KG1 (cell line): ENCODE results near the gene DNAJC17.

ENCODE experiments used
- DNase-seq: peaks from one replicate; lab custom pipeline; 2025; lab: John Stamatoyannopoulos, UW

Gene DNAJC17

DNA sequence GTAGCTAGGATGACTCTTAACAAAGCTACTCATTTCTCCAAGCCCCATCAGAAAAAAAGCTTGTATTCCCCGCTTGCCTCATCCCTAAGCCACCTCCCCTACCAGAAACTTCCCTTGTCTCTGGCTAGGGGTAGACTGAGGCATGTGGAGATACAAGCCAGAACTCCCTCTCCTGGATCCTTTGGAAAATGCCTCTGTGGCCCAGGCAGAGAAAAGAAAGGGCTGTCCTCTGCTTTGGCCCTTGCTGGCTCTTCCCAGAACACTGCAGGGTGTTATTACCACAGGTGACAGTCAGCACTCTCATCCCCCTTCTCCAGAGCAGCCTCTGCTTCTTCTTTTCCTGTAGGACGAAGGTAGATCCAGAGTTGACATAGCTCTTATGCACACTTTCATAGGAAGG, 67.4 kb downstream of the DNAJC17 start:
- DNase-seq = no peak

DNA sequence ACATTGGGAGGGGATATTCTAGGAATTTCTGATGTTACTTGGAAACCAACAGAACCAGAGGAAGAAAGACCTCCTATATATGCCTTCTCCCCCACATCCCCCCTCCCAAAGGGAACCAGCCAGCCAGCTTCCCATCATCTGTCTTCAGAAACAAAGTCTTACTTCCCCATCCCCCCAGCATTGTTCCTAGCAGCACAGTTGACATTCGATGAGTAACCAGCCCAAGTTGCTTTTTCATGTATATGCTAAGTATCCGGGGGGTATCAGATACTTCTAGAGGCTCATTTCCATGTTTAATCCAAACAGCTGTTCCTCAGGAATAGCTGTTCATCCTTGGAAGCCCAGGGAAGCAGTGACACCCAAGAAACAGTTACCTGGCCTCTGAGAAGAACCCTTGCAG, 68.2 kb downstream of the DNAJC17 start:
- no peak for DNase-seq

DNA sequence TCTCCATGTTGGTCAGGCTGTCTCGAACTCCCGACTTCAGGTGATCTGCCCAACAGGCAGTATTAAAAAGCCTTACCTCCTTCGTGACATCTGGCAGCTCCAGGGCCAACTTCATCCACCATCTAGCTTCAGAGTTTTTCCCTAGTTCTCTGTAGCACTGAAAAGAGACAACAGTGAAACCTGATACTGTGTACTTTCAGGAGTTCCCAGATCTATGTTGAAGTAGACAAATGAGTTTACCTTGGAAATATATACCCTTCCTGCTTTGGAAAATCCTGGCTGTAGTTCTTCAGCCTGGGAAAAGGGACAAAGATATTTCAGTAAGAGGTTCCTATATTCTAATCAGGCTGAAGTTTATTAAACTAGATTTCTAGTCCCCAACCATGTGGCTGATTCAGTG, 70.2 kb downstream of the DNAJC17 start:
- DNase-seq = no peak

DNA sequence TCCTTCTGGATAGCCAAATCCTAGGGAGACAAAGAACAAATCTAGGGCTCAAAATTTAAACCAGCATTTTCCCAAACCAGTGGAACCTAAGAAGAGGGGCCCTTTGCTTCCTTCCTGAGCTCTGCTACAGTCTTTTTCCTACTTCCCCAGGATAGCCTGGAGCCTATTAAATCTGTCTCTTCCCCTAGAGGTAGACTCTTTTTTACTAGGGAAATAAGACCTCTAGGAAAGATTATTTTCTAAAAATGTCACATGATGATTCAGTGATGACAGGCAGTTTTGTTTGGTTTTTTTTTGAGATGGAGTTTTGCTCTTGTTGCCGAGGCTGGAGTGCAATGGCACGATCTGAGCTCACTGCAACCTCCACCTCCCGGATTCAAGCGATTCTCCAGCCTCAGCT, 70.7 kb downstream of the DNAJC17 start:
- no peak for DNase-seq

DNA sequence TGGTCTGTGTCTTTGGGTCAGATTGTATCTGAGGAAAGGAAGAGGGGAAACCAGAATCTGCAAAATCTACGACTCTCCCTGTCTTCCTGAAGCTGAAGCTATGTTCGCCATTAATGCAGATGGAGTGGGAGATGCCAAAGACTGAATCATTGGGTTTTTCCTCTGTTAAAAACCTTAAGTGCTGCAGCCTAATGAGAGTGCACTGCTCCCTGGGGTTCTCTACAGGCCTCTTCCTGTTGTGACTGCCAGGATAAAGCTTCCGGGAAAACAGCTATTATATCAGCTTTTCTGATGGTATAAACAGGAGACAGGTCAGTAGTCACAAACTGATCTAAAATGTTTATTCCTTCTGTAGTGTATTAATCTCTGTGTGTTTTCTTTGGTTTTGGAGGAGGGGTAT, 76.2 kb downstream of the DNAJC17 start:
- no peak for DNase-seq

DNA sequence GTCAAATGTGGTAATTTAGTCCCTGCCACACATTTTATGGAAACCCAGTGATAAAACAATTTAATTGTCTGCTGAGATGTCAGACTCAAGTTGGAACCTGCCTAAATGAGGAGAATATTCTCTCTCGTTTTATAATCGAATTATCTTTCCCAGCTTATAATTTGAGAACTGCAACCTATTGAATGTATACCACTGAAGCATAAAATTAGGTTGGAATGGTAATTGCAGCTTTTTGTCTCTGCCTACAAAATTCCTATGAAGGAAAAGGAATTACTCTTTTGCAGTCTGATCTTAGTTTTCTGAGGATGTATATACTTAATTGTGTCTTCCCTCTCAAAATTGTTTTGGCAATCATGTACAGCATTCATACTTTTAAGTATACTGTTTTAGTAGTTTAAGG, 83.4 kb downstream of the DNAJC17 start:
- no peak for DNase-seq

DNA sequence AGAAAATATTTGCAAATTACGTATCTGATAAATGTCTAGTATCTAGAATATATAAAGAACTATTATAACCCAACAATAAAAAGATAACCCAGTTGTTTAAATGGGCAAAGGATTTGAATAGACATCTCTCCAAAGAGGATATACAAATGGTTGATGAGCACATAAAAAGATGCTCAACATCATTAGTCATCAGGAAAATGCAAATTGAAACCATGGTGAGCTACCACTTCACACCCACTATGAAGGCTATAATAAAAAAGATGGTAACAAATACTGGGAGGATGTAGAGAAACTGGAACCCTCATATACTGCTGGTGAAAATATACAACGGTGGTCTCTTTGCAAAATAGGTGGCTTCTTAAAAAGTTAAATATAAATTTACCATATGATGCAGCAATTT, 84.3 kb downstream of the DNAJC17 start:
- DNase-seq = no peak

DNA sequence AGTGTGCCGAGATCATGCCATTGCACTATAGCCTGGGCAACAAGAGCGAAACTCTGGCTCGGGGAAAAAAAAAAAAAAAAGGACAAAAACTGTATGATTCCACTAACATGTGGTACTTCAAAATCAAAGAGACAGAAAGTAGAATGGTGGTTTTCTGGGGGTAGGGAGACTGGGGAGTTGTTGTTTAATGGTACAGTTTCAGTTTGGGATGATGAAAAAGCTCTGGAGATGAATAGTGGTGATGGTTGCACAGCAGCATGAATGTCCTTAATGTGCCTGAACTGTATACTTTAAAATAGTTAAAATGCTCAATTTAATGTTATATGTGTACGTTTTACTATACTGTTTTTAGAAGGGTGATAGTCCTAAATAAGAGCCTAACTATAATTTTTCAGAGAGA, 84.9 kb downstream of the DNAJC17 start:
- DNase-seq = no peak

DNA sequence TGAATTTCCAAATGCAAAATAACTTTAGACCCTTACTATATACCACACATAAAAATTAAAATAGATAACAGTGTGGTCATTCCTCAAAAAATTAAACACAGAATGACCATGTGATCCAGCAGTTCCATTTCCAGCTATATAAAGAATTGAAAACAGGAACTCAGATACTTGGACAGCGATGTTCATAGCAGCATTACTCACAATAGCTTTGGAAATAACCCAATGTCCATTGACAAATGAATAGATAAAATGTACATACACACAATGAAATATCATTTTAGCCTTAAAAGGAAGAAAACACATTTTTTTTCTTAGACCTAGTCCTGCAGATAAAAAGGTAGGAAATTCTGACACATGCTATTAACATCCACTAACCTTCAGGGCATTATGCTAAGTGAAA, 85.6 kb downstream of the DNAJC17 start:
- DNase-seq = no peak

DNA sequence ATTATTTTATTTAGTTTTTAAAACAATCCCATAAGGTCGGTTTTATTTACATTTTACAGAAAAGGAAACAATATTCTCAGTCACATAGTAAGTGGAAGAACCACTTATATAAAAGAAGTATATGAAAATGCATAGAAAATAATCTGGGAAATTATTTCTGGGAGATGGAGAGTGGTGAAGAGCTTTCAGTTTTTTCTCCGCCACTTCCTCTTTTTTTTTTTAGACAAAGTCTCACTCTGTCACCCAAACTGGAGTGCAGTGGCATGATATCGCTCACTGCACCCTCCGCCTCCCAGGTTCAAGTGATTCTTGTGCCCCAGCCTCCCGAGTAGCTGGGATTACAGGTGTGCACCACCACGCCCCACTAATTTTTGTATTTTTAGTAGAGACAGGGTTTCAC, 91.1 kb downstream of the DNAJC17 start:
- DNase-seq = no peak
